ENCODE measurements around the gene USP4.

The USP4 gene

GRCh38 chr3:49295489-49296058, 44.3 kb downstream of the USP4 start:
- FAIRE-seq = no peak

- FAIRE-seq = no peak
Observed at GRCh38 chr3:49294343-49294742, 45.5 kb downstream of the USP4 start.

GRCh38 chr3:49283997-49284396, 55.9 kb downstream of the USP4 start:
- FAIRE-seq = no peak

- FAIRE-seq = no peak
Observed at GRCh38 chr3:49279376-49279775, 60.5 kb downstream of the USP4 start.

GRCh38 chr3:49278548-49278947, 61.3 kb downstream of the USP4 start:
- FAIRE-seq = no peak

- FAIRE-seq = no peak
Observed at GRCh38 chr3:49277383-49277775, 62.5 kb downstream of the USP4 start.

GRCh38 chr3:49276475-49277382, 63.1 kb downstream of the USP4 start, which contains the start of gene C3orf62:
C3orf62 (minus strand) TSS chr3:49277232; CDS start chr3:49276872, 360 bp downstream.
- FAIRE-seq = no peak

- no peak for FAIRE-seq
Observed at GRCh38 chr3:49273825-49274532, 65.9 kb downstream of the USP4 start.

GRCh38 chr3:49271047-49271446, 68.8 kb downstream of the USP4 start:
- FAIRE-seq = no peak

- no peak for FAIRE-seq
Observed at GRCh38 chr3:49270156-49270500, 69.7 kb downstream of the USP4 start.

GRCh38 chr3:49269443-49270155, 70.3 kb downstream of the USP4 start:
- no peak for FAIRE-seq

GRCh38 chr3:49266410-49267095, 73.3 kb downstream of the USP4 start:
- peak; percentile 23 for FAIRE-seq

GRCh38 chr3:49265661-49266386, 74.0 kb downstream of the USP4 start:
- no peak for FAIRE-seq

- no peak for FAIRE-seq
Observed at GRCh38 chr3:49263159-49263889, 76.5 kb downstream of the USP4 start.

GRCh38 chr3:49260806-49261324, 79.0 kb downstream of the USP4 start:
- FAIRE-seq = no peak

- FAIRE-seq = no peak
Observed at GRCh38 chr3:49257187-49257586, 82.7 kb downstream of the USP4 start.

- FAIRE-seq = no peak
Observed at GRCh38 chr3:49255718-49256511, 83.9 kb downstream of the USP4 start.

GRCh38 chr3:49255112-49255511, 84.7 kb downstream of the USP4 start:
- no peak for FAIRE-seq

GRCh38 chr3:49253512-49253911, 86.3 kb downstream of the USP4 start:
- FAIRE-seq = no peak

GRCh38 chr3:49248840-49249227, 91.0 kb downstream of the USP4 start:
- peak; percentile 60 for FAIRE-seq
